HG03354 (cell line): Measurements from ENCODE around the gene ATAD3B.
"Not testable (repeated sequence)": the region's sequence is repeated elsewhere in the genome, so short reads cannot be mapped to it uniquely, and the experiment has no call there.

Source experiments
- ATAC-seq: cut with Tn5 transposase; IDR thresholded peaks from one replicate; pipeline ENCODE4 v1.9.1; 2021; ENCODE audit warnings: mild to moderate bottlenecking; ENCODE audit not compliant: unreplicated experiment, poor library complexity, severe bottlenecking

Gene ATAD3B

DNA sequence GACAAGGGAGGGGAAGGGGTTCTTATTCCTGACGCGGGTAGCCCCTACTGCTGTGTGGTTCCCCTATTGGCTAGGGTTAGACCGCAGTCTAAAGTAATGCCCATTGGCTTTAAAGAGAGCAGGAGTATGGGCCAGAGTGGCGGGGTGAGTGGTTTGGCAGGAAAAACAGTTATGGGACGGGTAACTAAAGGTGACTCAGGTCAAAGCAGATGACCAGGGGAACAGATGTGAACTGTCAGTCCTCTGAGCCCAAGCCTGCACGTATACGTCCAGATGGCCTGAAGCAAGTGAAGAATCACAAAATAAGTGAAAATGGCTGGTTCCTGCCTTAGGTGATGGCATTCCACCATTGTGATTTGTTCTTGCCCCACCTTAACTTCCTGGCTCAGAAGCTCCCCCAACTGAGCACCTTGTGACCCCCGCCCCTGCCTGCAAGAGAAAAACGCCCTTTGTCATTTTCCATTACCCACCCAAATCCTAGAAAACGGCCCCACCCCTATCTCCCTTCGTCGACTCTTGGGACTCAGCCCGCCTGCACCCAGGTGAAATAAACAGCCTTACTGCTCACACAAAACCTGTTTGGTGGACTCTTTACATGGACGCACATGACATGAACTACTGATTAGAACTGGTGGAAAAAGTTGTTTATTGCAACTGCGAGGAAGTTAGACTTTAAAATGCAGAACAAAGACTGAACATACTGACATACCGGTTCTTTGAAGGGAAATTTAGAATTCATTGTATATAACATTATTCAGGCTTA lies 758 bp upstream of the ATAD3B start:
- peak; percentile 2 for ATAC-seq

DNA sequence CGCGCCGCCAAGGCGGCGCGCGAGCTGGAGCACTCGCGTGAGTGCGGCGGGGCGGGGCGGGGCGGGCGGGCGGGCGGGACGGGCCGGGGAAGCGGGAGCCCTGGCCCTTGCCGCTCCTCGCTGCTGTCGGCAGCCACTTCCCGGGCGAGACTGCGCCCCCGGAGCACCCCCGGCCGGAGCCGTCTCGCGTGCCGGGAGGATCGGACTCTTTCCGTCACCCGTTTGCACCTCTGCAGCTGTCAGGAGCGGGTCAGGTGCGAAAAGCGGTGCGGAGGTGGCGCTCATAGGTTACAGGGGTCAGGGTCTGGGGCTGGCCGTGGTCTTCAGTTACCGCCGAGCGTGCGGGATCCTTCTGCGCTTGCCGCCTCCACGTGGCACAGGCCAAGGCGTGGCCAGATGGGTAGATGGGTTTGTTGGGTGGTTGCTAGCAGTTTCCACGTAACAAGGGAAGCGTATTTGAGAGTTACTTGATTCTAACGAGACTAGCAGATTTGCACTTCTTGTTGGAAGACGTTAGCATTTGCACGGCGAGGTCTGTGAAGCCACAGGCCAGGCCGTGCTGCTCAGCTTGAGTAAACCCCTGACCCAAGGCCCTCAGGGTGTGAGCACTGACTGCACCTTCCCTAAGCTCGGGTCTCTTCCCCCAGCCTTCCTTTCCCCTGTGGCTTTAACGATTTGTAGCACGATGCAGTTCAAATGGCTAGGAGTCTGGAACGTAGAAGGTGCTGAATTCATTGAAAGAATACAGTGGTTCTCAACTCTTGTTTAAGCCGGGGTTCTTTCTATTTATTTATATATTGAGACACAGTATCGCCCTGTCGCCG lies 700 bp downstream of the ATAD3B start:
- peak; percentile 36 for ATAC-seq

DNA sequence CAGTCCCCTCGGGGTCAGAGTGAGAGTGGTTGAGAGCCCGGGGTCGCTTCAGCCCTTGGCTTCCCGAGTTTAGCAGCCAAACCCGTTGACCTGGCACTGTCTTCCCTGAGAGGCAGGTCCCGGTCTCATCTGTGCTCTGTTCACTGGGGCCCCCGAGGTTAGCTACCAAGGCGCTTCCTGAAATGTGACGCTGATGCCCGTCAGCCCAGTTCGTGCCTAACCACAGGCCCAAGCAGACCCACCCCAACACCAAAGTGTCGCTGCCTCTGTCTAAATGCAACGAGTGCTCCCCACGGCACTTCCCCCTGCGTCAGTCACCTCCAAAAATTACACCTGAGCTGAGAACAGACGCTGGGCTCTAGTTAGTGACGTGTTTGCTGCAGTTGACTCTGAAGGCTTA lies 4.4 kb downstream of the ATAD3B start:
- not testable (repeated sequence) for ATAC-seq

DNA sequence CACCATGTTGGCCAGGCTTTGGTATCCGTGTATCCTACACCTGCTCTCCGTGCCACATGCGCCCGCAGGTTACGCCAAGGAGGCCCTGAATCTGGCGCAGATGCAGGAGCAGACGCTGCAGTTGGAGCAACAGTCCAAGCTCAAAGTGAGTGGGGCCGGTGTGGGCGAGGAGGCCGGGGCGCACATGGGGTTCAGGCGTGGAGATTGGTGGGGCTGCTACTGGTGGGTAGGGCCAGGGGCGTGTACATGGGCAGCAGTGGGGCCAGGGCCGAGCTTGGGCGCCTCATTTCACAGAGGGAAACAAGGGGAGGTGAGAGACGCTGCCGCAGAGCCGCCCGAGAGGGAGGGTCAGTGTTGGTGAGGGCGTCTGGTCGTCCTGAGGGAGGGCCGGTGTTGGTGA lies 5.6 kb downstream of the ATAD3B start:
- no peak for ATAC-seq

DNA sequence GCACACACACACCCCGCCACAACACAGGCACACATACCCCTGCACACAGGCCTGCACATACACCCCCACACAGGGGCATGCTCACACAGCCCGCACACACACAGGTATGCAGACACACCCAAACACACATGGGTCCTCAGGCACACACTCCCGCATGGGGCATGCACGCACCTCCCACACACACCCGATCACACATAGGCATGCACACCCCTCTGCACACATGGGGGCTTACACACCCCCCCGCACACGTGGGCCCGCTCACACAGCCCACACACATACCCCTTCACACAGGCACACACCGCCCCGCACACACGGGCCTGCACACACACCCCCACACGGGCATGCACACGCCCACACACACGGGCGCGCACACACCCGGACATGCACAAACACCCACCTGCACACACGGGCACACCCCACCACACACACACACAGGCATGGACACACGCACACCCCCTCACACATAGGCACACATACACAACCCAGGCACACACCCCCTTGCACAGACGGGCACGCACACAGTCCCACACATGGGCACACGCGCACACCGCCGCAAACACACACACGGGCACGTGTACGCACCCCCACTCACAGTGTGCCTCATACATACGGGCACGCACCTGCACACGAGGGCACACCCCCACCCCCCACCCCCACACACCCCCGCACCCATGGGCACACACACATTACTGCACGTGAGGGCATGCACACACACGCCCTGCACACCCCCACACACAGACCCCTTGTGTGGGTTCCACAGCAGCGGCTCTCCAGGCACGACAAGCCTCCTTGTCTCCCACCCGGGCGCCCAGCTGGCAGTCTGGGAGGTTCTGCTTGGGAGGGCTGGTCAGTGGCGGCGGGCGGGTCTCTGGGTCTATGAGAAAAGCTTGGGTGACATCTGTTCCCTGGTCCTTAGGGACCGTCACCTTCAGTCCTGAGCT lies 8.3 kb downstream of the ATAD3B start:
- no peak for ATAC-seq

DNA sequence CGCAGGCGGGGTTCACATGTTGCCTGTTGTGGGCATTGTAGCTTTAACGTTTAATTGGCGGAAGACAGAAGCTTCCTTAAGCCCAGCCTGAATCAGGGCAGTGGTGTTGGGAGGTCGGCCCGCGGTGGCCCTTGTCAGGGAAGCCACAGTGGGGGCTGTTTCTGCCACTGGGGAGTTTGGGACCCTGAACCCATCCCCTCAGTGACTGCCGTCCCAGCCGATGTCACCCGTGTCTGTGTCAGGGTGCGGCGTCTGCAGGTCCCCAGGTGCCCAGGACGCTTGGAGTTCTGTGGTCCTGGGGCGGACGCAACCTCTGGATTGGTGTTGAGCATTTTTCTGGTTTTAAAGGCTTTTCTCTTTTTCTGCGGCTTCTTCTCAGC lies 8.9 kb downstream of the ATAD3B start:
- ATAC-seq = not testable (repeated sequence)

DNA sequence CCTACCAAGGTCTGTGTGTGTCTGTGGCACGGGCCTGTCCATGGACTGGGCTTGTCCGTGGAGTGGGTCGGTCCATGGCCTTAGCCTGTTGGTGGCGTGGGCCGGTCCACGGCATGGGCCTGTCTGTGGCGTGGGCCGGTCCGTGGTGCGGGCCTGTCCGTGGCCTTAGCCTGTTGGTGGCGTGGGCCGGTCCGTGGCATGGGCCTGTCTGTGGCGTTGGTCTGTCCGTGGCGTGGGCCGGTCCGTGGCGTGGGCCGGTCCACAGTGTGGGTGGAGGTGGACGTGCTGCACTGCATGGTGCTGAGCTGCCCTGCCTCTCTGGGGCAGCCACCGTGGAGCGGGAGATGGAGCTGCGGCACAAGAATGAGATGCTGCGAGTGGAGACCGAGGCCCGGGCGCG lies 10.2 kb downstream of the ATAD3B start:
- not testable (repeated sequence) for ATAC-seq

DNA sequence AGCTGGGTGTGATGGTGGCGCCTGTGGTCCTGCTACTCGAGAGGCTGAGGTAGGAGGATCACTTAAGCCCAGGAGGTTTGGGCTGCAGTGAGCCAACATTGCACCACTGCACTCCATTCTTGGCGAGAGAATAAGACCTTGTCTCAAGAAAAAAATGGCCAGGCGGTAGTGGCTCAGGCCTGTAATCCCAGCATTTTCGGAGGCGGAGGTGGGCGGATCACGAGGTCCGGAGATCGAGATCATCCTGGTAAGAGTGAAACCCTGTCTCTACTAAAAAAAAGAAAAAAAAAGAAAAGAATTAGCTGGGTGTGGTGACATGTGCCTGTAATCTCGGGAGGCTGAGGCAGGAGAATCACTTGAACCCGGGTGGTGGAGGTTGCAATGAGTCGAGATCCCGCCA lies 11.3 kb downstream of the ATAD3B start:
- no peak for ATAC-seq

DNA sequence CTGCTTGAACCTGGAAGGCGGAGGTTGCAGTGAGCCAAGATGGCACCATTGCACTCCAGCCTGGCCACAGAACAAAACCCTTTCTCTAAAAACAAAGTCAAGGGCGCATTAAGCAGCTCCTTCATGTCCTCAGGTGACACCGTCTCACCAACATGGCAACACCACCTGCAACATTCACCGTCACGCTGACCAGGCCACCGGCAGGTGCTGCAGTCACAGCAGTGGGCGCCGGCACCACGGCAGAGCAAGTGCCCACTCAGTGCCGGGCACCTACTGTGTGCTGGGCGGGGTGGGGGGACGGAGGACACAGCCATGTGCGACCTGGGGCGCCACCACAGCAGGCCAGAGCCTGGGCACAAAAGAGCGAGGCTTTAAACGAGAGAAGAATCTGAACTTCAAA lies 12.1 kb downstream of the ATAD3B start:
- ATAC-seq = no peak

DNA sequence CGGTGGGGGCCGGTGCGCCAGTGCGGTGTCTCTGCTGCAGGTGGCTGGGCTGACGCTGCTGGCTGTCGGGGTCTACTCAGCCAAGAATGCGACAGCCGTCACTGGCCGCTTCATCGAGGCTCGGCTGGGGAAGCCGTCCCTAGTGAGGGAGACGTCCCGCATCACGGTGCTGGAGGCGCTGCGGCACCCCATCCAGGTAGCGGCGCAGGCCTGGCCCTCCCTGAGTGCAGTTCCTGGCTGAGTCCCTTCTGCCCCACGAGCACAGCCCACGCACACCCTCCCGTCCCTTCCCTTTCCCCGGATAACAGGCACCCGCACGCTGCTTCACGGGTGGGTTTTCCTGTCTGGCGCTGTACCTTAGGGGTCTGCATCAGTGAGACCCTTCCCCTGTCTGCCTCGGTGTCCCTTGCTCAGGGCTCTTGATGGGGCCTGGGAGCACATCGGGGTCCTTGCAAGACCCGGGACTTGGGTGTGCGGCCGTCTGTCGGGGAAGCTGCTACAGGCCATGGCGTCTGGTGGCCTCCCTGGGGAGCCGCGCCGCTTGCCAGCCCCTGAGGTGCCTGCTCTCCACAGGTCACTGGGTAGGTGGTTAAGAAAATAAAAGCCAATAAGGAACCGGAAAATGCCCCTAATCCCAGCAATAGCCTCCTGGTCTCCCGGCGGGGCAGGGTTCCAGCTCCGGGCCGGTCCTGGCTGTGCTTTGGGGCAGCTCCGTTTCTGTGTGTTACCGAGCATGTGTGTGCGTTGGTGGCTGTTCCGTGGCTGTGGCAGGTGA lies 13.6 kb downstream of the ATAD3B start:
- ATAC-seq = not testable (repeated sequence)

DNA sequence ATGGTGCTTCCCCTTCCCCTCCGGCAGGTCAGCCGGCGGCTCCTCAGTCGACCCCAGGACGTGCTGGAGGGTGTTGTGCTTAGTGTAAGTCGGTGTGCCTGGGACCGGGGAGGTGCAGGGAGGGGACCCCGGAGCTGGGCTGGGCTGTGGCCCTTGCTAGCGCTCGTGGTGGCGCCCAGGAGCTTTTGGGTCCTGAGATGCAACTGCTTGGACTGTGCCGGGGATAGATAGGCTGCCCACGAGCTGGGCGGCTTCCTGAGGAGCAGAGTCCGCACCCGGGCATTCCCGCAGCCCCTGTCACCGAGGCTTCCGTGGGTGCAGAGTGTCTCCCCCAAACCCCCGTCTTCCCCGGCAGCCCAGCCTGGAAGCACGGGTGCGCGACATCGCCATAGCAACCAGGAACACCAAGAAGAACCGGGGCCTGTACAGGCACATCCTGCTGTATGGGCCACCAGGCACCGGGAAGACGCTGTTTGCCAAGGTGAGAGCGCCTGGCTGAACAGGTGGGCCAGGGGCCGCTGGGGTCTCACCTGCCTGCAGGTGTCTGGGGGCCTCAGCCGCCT lies 14.3 kb downstream of the ATAD3B start:
- not testable (repeated sequence) for ATAC-seq

DNA sequence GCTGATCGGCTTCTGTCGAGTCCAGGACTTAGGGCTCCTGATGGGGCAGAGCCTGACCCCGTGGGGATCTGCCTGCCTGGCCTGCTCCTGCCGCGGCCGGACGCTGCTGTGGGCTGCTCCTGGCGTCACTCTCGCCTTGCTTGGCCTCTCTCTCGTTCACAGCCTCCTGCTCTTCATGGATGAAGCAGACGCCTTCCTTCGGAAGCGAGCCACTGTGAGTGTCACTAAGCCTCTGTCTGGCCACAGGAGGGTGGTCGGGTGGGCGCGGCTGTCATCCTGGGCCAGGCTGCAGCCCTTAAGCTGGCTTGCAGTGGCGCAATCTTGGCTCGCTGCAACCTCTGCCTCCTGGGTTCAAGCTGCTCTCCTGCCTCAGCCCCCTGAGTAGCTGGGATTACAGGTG lies 16.1 kb downstream of the ATAD3B start:
- no peak for ATAC-seq

DNA sequence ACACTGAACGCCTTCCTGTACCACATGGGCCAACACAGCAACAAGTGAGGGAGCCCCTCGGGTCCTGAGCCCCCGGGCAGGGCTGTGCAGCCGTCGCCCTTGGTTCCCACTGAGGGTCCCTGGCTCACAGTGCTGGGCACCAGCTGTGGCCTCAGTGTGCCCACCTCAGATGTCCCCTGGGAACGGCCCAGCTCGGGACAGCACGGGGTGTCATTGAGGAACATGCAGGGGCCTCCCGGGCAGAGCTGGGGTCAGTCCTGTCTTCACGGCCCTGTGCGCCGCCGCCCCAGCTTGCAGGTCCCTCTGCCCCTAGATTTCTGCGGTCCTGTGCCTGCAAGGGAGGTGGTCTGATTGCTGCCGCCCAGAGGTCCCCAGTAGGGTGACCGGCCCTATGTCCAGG lies 17.7 kb downstream of the ATAD3B start:
- ATAC-seq = no peak

DNA sequence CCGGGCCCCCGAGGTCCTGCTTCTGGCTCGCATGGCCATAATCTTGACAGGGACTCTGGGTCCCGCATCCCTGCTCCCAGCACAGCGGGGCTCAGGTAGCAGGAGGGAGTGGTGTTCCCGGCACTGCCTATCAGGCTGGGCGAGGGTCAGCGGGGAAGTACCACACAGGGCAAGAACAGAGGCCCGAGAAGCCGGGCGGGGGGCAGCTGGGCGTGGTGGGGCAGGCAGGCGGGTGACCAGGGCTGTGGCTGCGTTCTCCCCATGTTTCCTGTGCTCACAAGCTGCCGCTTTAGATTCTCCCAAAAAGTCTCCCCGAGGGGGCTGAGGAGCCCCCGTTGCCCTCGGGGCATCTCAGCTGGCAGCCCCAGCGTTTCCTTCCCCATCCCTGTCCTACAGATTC lies 18.3 kb downstream of the ATAD3B start:
- ATAC-seq = no peak

DNA sequence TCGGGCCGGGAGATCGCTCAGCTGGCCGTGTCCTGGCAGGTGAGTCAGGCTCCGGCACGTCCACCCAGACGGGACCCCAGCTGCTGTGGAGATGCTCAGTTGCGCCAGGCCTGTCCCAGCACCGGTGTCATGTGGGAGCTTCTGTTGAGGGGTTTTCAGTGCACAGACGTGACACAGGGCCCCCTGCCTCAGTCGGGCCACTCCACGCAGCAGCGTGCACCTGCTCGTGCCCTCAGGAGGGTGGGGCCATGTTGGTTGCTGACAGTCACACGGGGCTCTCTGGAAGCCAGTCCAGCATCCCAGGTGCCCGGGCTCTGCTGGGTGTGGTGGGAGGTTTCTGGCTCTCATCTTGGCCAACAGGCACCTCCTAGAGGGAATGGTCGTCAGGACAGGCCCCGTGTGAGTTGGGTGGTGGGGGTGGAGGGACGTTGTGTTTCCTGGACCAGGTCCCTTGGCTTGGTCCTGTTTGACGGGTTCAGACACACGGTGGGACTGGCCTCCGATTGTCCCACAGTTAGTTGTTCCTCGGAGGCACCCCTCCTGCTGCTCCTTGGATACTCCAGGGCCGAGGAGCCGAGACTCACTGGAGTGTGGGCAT lies 19.2 kb downstream of the ATAD3B start:
- no peak for ATAC-seq

DNA sequence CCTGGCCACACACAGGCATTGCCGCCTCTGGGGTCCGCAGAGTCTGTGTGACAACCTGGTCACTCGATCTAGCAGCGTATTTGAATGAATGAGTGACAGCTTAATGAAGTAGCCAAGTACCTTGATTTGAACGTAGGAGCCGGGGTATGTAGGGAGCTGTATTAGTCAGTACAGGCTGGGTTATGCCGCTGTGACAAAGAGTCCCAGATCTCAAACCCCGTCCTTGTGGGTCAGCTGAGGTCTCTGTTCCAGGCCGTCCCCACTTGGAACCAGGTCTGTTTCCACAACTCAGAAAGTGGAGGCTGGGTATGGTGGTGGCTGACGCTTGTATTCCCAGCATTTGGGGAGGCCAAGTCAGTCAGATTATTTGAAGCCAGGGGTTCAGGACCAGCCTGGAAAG lies 20.0 kb downstream of the ATAD3B start:
- ATAC-seq = no peak

DNA sequence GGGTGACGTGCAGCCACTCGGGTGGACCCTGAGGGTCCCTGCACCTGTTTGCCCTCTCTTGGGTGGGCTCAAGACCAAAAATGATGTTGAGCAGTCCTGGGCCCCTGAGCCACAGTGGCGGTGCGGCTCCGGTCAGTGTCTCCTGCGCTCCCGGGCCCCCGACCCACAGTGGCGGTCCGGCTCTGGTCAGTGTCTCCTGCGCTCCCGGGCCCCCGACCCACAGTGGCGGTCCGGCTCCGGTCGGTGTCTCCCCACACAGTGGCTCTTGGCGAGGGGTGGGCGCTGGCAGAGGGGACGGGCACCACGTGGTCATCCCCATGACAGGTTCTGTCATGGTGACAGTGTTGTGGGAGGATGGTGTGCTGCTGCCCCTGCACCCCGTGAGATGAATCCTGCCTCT lies 22.7 kb downstream of the ATAD3B start:
- not testable (repeated sequence) for ATAC-seq

DNA sequence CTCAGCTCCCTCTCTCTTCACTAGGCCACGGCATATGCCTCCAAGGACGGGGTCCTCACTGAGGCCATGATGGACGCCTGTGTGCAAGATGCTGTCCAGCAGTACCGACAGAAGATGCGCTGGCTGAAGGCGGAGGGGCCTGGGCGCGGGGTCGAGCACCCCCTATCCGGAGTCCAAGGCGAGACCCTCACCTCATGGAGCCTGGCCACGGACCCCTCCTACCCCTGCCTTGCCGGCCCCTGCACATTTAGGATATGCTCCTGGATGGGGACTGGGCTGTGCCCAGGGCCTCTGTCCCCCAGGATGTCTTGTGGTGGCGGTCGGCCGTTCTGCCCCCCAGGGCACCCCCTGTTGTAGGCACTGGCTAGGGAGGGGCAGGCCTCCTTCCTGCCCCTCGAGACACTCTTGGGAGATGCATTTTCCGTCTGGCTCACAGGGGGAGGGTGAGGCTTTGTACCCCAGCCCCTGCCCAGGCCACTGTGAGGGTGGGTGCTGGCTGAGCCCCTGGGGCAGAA lies 24.0 kb downstream of the ATAD3B start:
- not testable (repeated sequence) for ATAC-seq
